Thoracic aorta (tissue), 2 donors: ENCODE measurements around the gene HOXD13. TPM values are rescaled to one million over a fixed set of nuclear protein-coding genes. Genes with fewer than 3 reads are reported as not detected.

Experiments used
- ATAC-seq: fragments of 150-250 bp; one replicate; pipeline ENCODE4 v1.8.0; 2017; ENCODE audit warnings: low read depth; ENCODE audit not compliant: insufficient number of reproducible peaks, low FRiP score
- DNase-seq: peaks from one replicate; pipeline ENCODE4 v3.0.0-alpha.2; 2020; ENCODE audit warnings: low spot score
- H3K27ac ChIP-seq, 2 donors: fragments of 200-600 bp; sonication (generic); 1 replicate in 1 of 2; 2 replicates in 1 of 2; pipeline ENCODE4 v1.5.1; 2016; ENCODE audit warnings: mild to moderate bottlenecking in 2 of 2, moderate library complexity in 2 of 2
- H3K27me3 ChIP-seq: fragments of 200-600 bp; sonication (generic); replicated peaks from 2 replicates; pipeline ENCODE4 v1.6.0; 2016; ENCODE audit warnings: mild to moderate bottlenecking; ENCODE audit not compliant: insufficient read depth
- H3K36me3 ChIP-seq: fragments of 200-600 bp; sonication (generic); one replicate; pipeline ENCODE4 v1.5.1; 2016
- H3K4me1 ChIP-seq, 2 donors: fragments of 200-600 bp; sonication (generic); 1 replicate in 1 of 2; 2 replicates in 1 of 2; pipeline versions ENCODE4 v1.5.1 to v1.6.0; 2016; ENCODE audit warnings: low read depth in 2 of 2, mild to moderate bottlenecking in 1 of 2; ENCODE audit not compliant: control insufficient read depth in 1 of 2
- H3K4me3 ChIP-seq: fragments of 200-600 bp; sonication (generic); 2 replicates; pipeline ENCODE4 v1.5.1; 2016; ENCODE audit warnings: mild to moderate bottlenecking
- H3K9me3 ChIP-seq: fragments of 200-600 bp; sonication (generic); 2 replicates; pipeline ENCODE4 v1.5.1; 2016
- total RNA-seq, 2 donors: library from RNA; depleted of rRNA; stranded (reverse); fragments of >200 nt; gene quantifications; one replicate each; pipeline versions ENCODE4 v1.1.0 to v1.2.3, GENCODE V29; 2016
- TF ChIP-seq, protein P1 (sequence below): fragments of 200-600 bp; sonication (generic); IDR thresholded peaks from one replicate; pipeline ENCODE4 v1.5.1; 2019; ENCODE audit warnings: antibody characterized with exemption

The HOXD13 gene
- total RNA-seq, 2 donors from 2014 or later, result not detected

DNA sequence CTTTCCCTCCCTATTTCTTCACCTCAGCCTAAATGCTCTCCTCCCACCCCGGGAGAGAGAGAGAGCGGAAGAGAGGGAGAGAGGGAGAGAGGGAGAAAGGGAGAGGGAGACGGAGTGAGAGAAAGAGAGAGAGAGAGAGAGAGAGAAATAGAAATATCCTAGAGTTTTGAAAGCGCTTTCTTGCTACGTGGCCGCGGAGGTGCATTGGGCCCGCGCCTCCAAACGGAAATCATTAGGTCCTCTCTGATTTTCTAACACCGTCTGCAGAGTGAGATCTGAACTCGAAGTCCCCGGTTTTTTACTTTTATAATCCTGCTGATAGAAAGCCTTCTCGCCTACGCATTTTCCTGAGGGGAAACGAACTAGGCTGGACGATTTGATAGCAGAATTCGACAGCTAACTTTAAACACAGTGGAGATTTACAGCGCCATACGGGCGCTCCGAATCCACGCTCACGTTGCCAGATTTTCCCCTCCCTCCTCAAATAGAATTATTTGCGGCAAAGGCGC, 7.9 kb upstream of the HOXD13 start:
- peaks cover 4 to 19% of the 10 kb centered on the region in 2 donors for H3K4me1 ChIP-seq
- TF ChIP-seq, protein P1, sequence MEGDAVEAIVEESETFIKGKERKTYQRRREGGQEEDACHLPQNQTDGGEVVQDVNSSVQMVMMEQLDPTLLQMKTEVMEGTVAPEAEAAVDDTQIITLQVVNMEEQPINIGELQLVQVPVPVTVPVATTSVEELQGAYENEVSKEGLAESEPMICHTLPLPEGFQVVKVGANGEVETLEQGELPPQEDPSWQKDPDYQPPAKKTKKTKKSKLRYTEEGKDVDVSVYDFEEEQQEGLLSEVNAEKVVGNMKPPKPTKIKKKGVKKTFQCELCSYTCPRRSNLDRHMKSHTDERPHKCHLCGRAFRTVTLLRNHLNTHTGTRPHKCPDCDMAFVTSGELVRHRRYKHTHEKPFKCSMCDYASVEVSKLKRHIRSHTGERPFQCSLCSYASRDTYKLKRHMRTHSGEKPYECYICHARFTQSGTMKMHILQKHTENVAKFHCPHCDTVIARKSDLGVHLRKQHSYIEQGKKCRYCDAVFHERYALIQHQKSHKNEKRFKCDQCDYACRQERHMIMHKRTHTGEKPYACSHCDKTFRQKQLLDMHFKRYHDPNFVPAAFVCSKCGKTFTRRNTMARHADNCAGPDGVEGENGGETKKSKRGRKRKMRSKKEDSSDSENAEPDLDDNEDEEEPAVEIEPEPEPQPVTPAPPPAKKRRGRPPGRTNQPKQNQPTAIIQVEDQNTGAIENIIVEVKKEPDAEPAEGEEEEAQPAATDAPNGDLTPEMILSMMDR, result no peak
- ATAC-seq, result no peak

DNA sequence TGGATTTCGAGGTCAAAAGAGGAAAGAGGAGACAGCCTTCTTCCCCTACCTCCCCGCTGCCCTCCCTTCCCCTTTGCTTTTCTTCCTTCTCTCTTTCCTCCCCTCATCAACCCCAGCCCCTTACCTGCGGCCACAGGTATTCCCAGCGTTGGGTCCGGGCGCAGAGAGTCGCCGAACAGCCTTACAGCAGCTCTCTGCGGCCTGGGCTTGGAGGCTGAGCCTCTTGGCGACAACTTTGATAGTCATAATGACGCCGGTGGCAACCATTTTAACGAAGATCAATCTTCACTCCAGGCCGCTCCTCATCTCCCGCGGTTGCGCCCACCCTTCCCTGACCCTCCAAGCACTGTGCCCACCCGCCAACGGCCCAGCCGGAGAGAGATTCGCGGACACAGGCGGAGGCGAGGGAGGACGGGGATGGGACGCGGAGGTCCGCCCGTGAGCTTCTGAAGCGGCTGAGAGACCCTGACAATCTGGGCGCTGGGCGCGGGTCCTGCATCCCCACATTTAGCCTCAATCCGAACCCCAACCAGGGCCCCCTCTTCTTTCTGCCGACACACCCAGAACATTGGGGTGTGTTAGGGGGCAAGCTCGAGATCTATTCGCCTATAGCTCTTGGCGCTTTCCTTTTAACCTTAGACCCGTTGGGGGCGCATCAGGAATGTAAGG, 7.3 kb upstream of the HOXD13 start:
- H3K27ac ChIP-seq, result no peak overlapping the region
- ATAC-seq (no peak), DNase-seq (no peak)
- peaks cover 4 to 14% of the 10 kb centered on the region in 2 donors for H3K4me1 ChIP-seq
- H3K36me3 ChIP-seq, result no peaks in the 10 kb centered on the region
- TF ChIP-seq, protein P1, result no peak
- no peak overlapping the region for H3K4me3 ChIP-seq
- no peaks in the 10 kb centered on the region for H3K9me3 ChIP-seq
- H3K27me3 ChIP-seq, result peaks cover 67% of the 10 kb centered on the region

More for the DNA sequence above, 7.9 kb upstream of the HOXD13 start:
- Histone ChIP-seq H3K4me3 (no peak overlapping the region), H3K36me3 (no peaks in the 10 kb centered on the region), H3K27me3 (peaks cover 64% of the 10 kb centered on the region), H3K9me3 (no peaks in the 10 kb centered on the region), H3K27ac (no peak overlapping the region)
- no peak for DNase-seq

- H3K4me3 ChIP-seq, result peak overlapping the region; percentile 46
- no peaks in the 10 kb centered on the region for H3K9me3 ChIP-seq
- TF ChIP-seq, protein P1, result peak; percentile 28
- ATAC-seq, result no peak
- peaks cover 4 to 8% of the 10 kb centered on the region in 2 donors for H3K4me1 ChIP-seq
- no peaks in the 10 kb centered on the region for H3K36me3 ChIP-seq
- peaks cover 70% of the 10 kb centered on the region for H3K27me3 ChIP-seq
- no peak overlapping the region for H3K27ac ChIP-seq
- DNase-seq, result no peak
Measured at GRCh38 chr2:176085861-176086771, 6.4 kb upstream of the HOXD13 start.

DNA sequence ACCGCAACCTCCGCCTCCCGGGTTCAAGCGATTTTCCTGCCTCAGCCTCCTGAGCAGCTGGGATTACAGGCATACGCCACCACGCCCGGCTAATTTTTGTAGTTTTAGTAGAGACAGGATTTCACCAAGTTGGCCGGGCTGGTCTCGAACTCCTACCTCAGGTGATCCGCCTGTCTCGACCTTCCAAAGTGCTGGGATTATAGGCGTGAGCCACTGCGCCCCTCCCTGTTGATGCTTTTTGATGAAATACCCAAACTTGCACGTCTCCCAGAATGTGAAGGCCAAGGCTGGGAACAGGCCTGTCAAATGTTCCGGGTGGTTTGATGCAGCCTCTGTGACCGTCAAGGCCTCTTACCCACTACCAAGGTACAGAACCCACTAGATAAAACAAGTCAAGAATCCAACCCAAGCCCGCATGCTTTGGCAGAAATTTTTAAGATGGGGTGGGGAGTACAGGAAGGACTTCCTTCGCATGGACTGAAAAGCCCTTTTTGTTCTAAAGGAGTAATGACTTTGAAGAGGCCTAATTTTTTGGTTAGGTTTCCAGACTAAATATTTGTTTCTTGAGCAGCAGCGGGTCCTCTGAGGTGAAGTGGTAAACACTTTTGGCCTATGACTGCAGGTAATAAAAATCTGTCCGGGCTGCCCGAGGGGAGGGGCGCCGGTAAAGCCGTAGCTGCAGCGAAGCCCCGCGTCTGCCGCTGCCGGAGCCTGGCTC, 5.0 kb upstream of the HOXD13 start:
- no peaks in the 10 kb centered on the region for H3K9me3 ChIP-seq
- H3K4me3 ChIP-seq, result peak overlapping the region; percentile 53
- TF ChIP-seq, protein P1, result no peak
- no peaks in the 10 kb centered on the region for H3K36me3 ChIP-seq
- no peak for ATAC-seq
- H3K27me3 ChIP-seq, result peaks cover 65% of the 10 kb centered on the region
- H3K27ac ChIP-seq, result no peak overlapping the region
- no peak for DNase-seq
- H3K4me1 ChIP-seq, result peaks cover 4 to 9% of the 10 kb centered on the region in 2 donors
